Measurements from ENCODE around the gene DLGAP1. TPM values are rescaled to one million over a fixed set of nuclear protein-coding genes. Genes with fewer than 3 reads are reported as not detected.

DLGAP1 gene
- polyA plus RNA-seq, 1 of the 3 experiments (the other 2 are of a cell fraction) = not detected

DNA sequence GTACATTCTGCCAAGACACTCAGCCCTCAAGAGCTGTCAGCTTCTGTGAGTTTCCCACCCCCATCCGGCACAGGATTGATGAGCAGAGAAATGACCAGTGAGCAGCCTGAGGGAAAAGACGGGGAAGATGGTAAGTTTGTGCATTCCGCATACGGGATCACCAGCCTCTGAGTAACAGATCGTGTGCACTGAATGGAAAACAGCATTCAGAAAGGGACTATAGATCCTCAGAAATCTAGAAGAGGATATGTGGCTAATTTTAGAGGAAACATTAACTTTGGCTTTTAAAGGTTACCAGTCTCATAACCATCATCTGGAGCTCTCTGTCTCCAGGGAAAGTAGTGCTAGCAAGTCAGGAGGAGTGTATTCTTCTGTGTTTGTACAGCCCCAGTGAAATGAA is 679.1 kb downstream of the DLGAP1 start:
- Histone ChIP-seq H3K4me1 (ENCODE audit: control insufficient read depth in 1 of 2, insufficient read depth in 2 of 2, low read depth in 1 of 2, low read length in 1 of 2) (no peaks in the 10 kb centered on the region; a peak in 2 of 4 replicates), H3K36me3 (replicated peaks in 1 of 2; ENCODE audit: control insufficient read depth in 1 of 2, insufficient read depth in 2 of 2, low read length in 1 of 2) (no peaks in the 10 kb centered on the region), H2AFZ (ENCODE audit: low read depth) (no peak overlapping the region), H3K9ac (no peak overlapping the region), H3K9me2 (no peaks in the 10 kb centered on the region), H3K4me3 (ENCODE audit: low read depth in 2 of 2, low read length in 1 of 2) (no peak overlapping the region), H4K20me1 (ENCODE audit: insufficient read depth) (no peaks in the 10 kb centered on the region), H3K27ac (ENCODE audit: low read depth in 2 of 2, low read length in 1 of 2) (no peak overlapping the region), H3F3A (replicated peaks; ENCODE audit: insufficient read depth) (no peaks in the 10 kb centered on the region), H3K79me2 (ENCODE audit: insufficient read depth) (no peaks in the 10 kb centered on the region), H3K27me3 (ENCODE audit: insufficient read depth) (peaks cover 29% of the 10 kb centered on the region; the same call in 1 of the 2 replicates), H3K9me3 (no peaks in the 10 kb centered on the region), H3K4me2 (no peak overlapping the region)
- POLR2A ChIA-PET = no interaction called here
- 38% methylated on average over 5 of the region's 5 CpGs for WGBS (ENCODE audit: low lambda C conversion rate)
- CTCF ChIA-PET = no interaction called here
- TF ChIP-seq TAF1 (IDR thresholded peaks at IDR 0.05; ENCODE audit: borderline replicate concordance, low read depth, low read length) (no peak), ELF1 (IDR thresholded peaks at IDR 0.05) (no peak), GATA2 (CRISPR knock-in tag; IDR thresholded peaks at IDR 0.05) (no peak), YY1 (IDR thresholded peaks at IDR 0.05; ENCODE audit: low read depth) (no peak), SIN3A (IDR thresholded peaks at IDR 0.05; ENCODE audit: borderline replicate concordance, low read depth, low read length) (no peak), NFIC (IDR thresholded peaks at IDR 0.05; ENCODE audit: borderline replicate concordance) (no peak), JUND (IDR thresholded peaks at IDR 0.05) (no peak), USF2 (IDR thresholded peaks at IDR 0.05; ENCODE audit: borderline replicate concordance, low read depth, low read length) (no peak)
- TF ChIP-seq, protein P1, sequence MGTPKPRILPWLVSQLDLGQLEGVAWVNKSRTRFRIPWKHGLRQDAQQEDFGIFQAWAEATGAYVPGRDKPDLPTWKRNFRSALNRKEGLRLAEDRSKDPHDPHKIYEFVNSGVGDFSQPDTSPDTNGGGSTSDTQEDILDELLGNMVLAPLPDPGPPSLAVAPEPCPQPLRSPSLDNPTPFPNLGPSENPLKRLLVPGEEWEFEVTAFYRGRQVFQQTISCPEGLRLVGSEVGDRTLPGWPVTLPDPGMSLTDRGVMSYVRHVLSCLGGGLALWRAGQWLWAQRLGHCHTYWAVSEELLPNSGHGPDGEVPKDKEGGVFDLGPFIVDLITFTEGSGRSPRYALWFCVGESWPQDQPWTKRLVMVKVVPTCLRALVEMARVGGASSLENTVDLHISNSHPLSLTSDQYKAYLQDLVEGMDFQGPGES (IDR thresholded peaks at IDR 0.05; ENCODE audit: low read depth, low read length) = no peak
- no peak for DNase-seq

GRCh38 chr18:3773303-3773702 is 681.8 kb downstream of the DLGAP1 start:
- no peaks in the 10 kb centered on the region for H3K36me3 ChIP-seq (replicated peaks in 1 of 2; ENCODE audit: control insufficient read depth in 1 of 2, insufficient read depth in 2 of 2, low read length in 1 of 2)
- no peak overlapping the region for H3K9ac ChIP-seq
- H3K79me2 ChIP-seq (ENCODE audit: insufficient read depth) = no peaks in the 10 kb centered on the region
- TF ChIP-seq TCF12 (IDR thresholded peaks at IDR 0.05) (no peak), EZH2phosphoT487 (IDR thresholded peaks at IDR 0.05; ENCODE audit: borderline replicate concordance, low read depth) (no peak), PBX3 (IDR thresholded peaks at IDR 0.05) (no peak), FOXJ3 (CRISPR knock-in tag; IDR thresholded peaks at IDR 0.05) (no peak), GATA2 (CRISPR knock-in tag; IDR thresholded peaks at IDR 0.05) (no peak), SMC3 (IDR thresholded peaks at IDR 0.05; ENCODE audit: low read depth, low read length) (no peak), USF2 (IDR thresholded peaks at IDR 0.05; ENCODE audit: borderline replicate concordance, low read depth, low read length) (no peak), CTCF (IDR thresholded peaks at IDR 0.05) (no peak)
- ChIA-PET CTCF (interaction anchor here (0.9 to 3.7 kb wide), 3 partner anchors 14 to 221 kb away, joined by 3 to 40 read pairs (median 15); no protein-coding TSS in a partner anchor), POLR2A (no interaction called here)
- H3K27ac ChIP-seq (ENCODE audit: low read depth in 2 of 2, low read length in 1 of 2) = no peak overlapping the region
- H3K4me2 ChIP-seq = no peak overlapping the region
- no peak overlapping the region for H2AFZ ChIP-seq (ENCODE audit: low read depth)
- no peaks in the 10 kb centered on the region for H3F3A ChIP-seq (replicated peaks; ENCODE audit: insufficient read depth)
- no peaks in the 10 kb centered on the region for H3K9me2 ChIP-seq
- H3K4me3 ChIP-seq (ENCODE audit: low read depth in 2 of 2, low read length in 1 of 2) = no peak overlapping the region
- 3% methylated on average over 1 of the region's 1 CpG for WGBS (ENCODE audit: low lambda C conversion rate)
- H3K27me3 ChIP-seq (ENCODE audit: insufficient read depth) = peaks cover 29% of the 10 kb centered on the region; the same call in 1 of the 2 replicates
- H3K9me3 ChIP-seq = no peaks in the 10 kb centered on the region
- no peaks in the 10 kb centered on the region for H4K20me1 ChIP-seq (ENCODE audit: insufficient read depth)
- no peak for DNase-seq
- H3K4me1 ChIP-seq (ENCODE audit: control insufficient read depth in 1 of 2, insufficient read depth in 2 of 2, low read depth in 1 of 2, low read length in 1 of 2) = peaks cover 0 to 4% of the 10 kb centered on the region in 2 experiments; a peak in 2 of 4 replicates
